GM12878 (cell line): ENCODE measurements around the gene ZBTB16. TPM values are rescaled to one million over a fixed set of nuclear protein-coding genes. Genes with fewer than 3 reads are reported as not detected.

Experiments used
- ATAC-seq: fragments of 200-7000 bp; cut with Tn5 transposase; 3 replicates; pipeline ENCODE4 v1.9.1; 2020; ENCODE audit warnings: mild to moderate bottlenecking, moderate library complexity
- BruUV-seq: library from RNA; stranded (reverse); fragments of 400-500 nt; replicated peaks from 2 replicates; lab custom pipeline; 2021; lab: Mats Ljungman, UMichigan
- CTCF ChIA-PET: fragments of 300-600 bp; sonication (Branson Sonifier 250); formaldehyde crosslinking; extraction: SDS; loops from one replicate; lab custom pipeline; 2021; ENCODE audit warnings: inconsistent platforms; lab: Yijun Ruan, JAX
- POLR2A ChIA-PET: fragments of 350-600 bp; formaldehyde crosslinking; extraction: SDS; loops from one replicate; lab custom pipeline; 2021; ENCODE audit warnings: inconsistent platforms; lab: Charles Lee
- RAD21 ChIA-PET: fragments of 300-600 bp; sonication (Branson Sonifier 250); formaldehyde crosslinking; loops from one replicate; lab custom pipeline; 2023; ENCODE audit warnings: antibody characterized with exemption; ENCODE audit not compliant: unreplicated experiment; lab: Charles Lee
- SMC1A ChIA-PET: fragments of 300-600 bp; sonication (Branson Sonifier 250); formaldehyde crosslinking; loops from one replicate; lab custom pipeline; 2023; ENCODE audit not compliant: unreplicated experiment, uncharacterized antibody; lab: Charles Lee
- DNase-seq: peaks from one replicate; pipeline ENCODE4 v3.0.0-alpha.2; 2011; ENCODE audit warnings: low read depth, low spot score
- FAIRE-seq: peaks from 3 replicates; lab custom pipeline; 2011; peaks lifted over from hg19 to GRCh38; lab: Jason Lieb, UNC
- H2AFZ ChIP-seq: 2 replicates; pipeline ENCODE4 v1.6.0; 2011; ENCODE audit warnings: low read depth, low read length, control low read depth; ENCODE audit not compliant: control insufficient read depth
- H3K27ac ChIP-seq: 2 replicates; pipeline ENCODE4 v1.5.1; 2011; ENCODE audit warnings: control low read depth; ENCODE audit not compliant: control insufficient read depth, insufficient read depth
- H3K27me3 ChIP-seq, 2 experiments: replicated peaks in 1 of 2; 2 replicates each; pipeline versions ENCODE4 v1.6.0 to v1.6.1; 2011; ENCODE audit warnings: low read length in 1 of 2; ENCODE audit not compliant: control insufficient read depth in 2 of 2, insufficient read depth in 2 of 2
- H3K36me3 ChIP-seq, 2 experiments: 2 replicates each; pipeline ENCODE4 v1.5.1; 2011; ENCODE audit warnings: low read length in 1 of 2; ENCODE audit not compliant: control insufficient read depth in 2 of 2, insufficient read depth in 2 of 2
- H3K4me1 ChIP-seq: 2 replicates; pipeline ENCODE4 v1.6.1; 2011; ENCODE audit warnings: mild to moderate bottlenecking, low read length, moderate library complexity, mixed read lengths; ENCODE audit not compliant: control insufficient read depth, insufficient read depth
- H3K4me2 ChIP-seq: 2 replicates; pipeline ENCODE4 v1.6.0; 2011; ENCODE audit warnings: control low read depth; ENCODE audit not compliant: control insufficient read depth, insufficient read depth
- H3K4me3 ChIP-seq: fragments of 200-600 bp; sonication (generic); 2 replicates; pipeline ENCODE4 v1.5.1; 2016
- H3K79me2 ChIP-seq: 2 replicates; pipeline ENCODE4 v1.6.0; 2011; ENCODE audit warnings: low read length; ENCODE audit not compliant: control insufficient read depth, insufficient read depth
- H3K9ac ChIP-seq: 2 replicates; pipeline ENCODE4 v1.8.0; 2011; ENCODE audit warnings: low read length, control low read depth, mixed read lengths; ENCODE audit not compliant: control insufficient read depth, insufficient read depth
- H3K9me3 ChIP-seq: replicated peaks from 3 replicates; pipeline ENCODE4 v1.5.1; 2011; ENCODE audit warnings: mild to moderate bottlenecking, low read length; ENCODE audit not compliant: control insufficient read depth, insufficient read depth
- H4K20me1 ChIP-seq: 2 replicates; pipeline ENCODE4 v1.6.0; 2011; ENCODE audit not compliant: control insufficient read depth, insufficient read depth
- ELK1 ChIP-seq: IDR thresholded peaks from 2 replicates; pipeline ENCODE4 v1.6.1; 2012; ENCODE audit warnings: low read depth, low read length, improper control_type of control experiment
- EP300 ChIP-seq, 2 experiments: fragments of 150-350 bp in 1 of 2; IDR thresholded peaks; 2 replicates each; pipeline ENCODE4 v1.6.1; 2011 to 2012; ENCODE audit warnings: low read depth in 2 of 2, low read length in 2 of 2, borderline replicate concordance in 1 of 2, improper control_type of control experiment in 1 of 2, inconsistent platforms in 1 of 2; ENCODE audit not compliant: control insufficient read depth in 1 of 2
- KDM1A ChIP-seq: fragments of 200-600 bp; sonication (generic); IDR thresholded peaks from 2 replicates; pipeline ENCODE4 v1.6.1; 2016; ENCODE audit warnings: borderline replicate concordance
- SIX5 ChIP-seq: IDR thresholded peaks from 2 replicates; pipeline ENCODE4 v1.6.1; 2011; ENCODE audit warnings: mild to moderate bottlenecking, low read depth, low read length, moderate library complexity; ENCODE audit not compliant: severe bottlenecking
- SRF ChIP-seq, 2 experiments: IDR thresholded peaks; 2 replicates each; pipeline ENCODE4 v1.6.1; 2011; ENCODE audit warnings: low read depth in 2 of 2, low read length in 2 of 2, mild to moderate bottlenecking in 1 of 2, moderate library complexity in 1 of 2
- ZBTB40 ChIP-seq: fragments of 450-650 bp; IDR thresholded peaks from 2 replicates; pipeline ENCODE4 v1.6.1; 2016; ENCODE audit warnings: mild to moderate bottlenecking, moderate library complexity, borderline replicate concordance
- WGBS: methylation state at CpG from one replicate; pipeline ENCODE4 v1.1.6; 2016; ENCODE audit warnings: low lambda C conversion rate; ENCODE audit not compliant: insufficient replicate concordance, insufficient coverage; ENCODE audit errors: missing lambda C conversion rate; 5-methylcytosine and 5-hydroxymethylcytosine counted together
- in situ Hi-C: fragments of 300-500 bp; cut with MboI; formaldehyde crosslinking; loops from 9 replicates; pipeline ENCODE4 v1.14.3; 2018; ENCODE audit warnings: mixed read lengths
- intact Hi-C: fragments of 100-400 bp; cut with micrococcal nuclease; formaldehyde crosslinking; loops from one replicate; pipeline ENCODE4 v1.14.2; 2022; ENCODE audit not compliant: unreplicated experiment
- polyA plus RNA-seq, 11 experiments: library from polyadenylated mRNA; depleted of rRNA in 4 of 11; unstranded in 6 of 11; stranded (reverse) in 5 of 11; fragments of >200 nt; fragmentation: Nextera tagmentation in 4 of 11; fragmentation: Illumina TruSeq in 1 of 11; extraction: Ambion mirVana in 4 of 11; extraction: Trizol in 1 of 11; gene quantifications; 1 replicate in 1 of 11; 2 replicates in 10 of 11; pipeline versions ENCODE4 v1.2.1 to v1.2.3, GENCODE V29; 2011 to 2016; ENCODE audit warnings: inconsistent platforms in 2 of 11, missing spikeins in 2 of 11, low read depth in 1 of 11
- total RNA-seq, 4 experiments: library from RNA; depleted of rRNA in 3 of 4; stranded (reverse); fragments of >200 nt in 3 of 4; fragmentation: Illumina TruSeq in 1 of 4; extraction: Trizol in 1 of 4; gene quantifications; 2 replicates each; pipeline versions ENCODE4 v1.2.1 to v1.2.3, GENCODE V29; 2013 to 2021
- TF ChIP-seq, protein P1 (sequence below): IDR thresholded peaks from 2 replicates; pipeline ENCODE4 v1.6.1; 2012; ENCODE audit warnings: mild to moderate bottlenecking, low read depth, low read length

Gene ZBTB16
- total and polyA plus RNA-seq, 10 of the 15 experiments (the other 5 are each of a cell fraction or from before 2014, with no cell fraction given), result 0.38 TPM; not detected in 9

GRCh38 chr11:114044042-114044871, 15.3 kb upstream of the ZBTB16 start:
- WGBS, result 30% methylated on average over 10 of the region's 10 CpGs
- no peaks in the 10 kb centered on the region for H3K4me1 ChIP-seq
- no peaks in the 10 kb centered on the region for H3K36me3 ChIP-seq
- no peak overlapping the region for H3K9ac ChIP-seq
- no peak overlapping the region for H2AFZ ChIP-seq
- no peaks in the 10 kb centered on the region; the same call in 1 of the 2 replicates for H4K20me1 ChIP-seq
- TF ChIP-seq SIX5, result no peak
- TF ChIP-seq EP300 (IDR thresholded peaks at IDR 0.05; ENCODE audit: borderline replicate concordance in 1 of 2, control insufficient read depth in 1 of 2, low read depth in 2 of 2, low read length in 2 of 2), result no peak
- no peak for TF ChIP-seq SRF (IDR thresholded peaks at IDR 0.05; ENCODE audit: low read depth in 2 of 2, low read length in 2 of 2)
- TF ChIP-seq ELK1, result no peak
- no peak for TF ChIP-seq ZBTB40
- TF ChIP-seq KDM1A, result no peak
- TF ChIP-seq, protein P1, sequence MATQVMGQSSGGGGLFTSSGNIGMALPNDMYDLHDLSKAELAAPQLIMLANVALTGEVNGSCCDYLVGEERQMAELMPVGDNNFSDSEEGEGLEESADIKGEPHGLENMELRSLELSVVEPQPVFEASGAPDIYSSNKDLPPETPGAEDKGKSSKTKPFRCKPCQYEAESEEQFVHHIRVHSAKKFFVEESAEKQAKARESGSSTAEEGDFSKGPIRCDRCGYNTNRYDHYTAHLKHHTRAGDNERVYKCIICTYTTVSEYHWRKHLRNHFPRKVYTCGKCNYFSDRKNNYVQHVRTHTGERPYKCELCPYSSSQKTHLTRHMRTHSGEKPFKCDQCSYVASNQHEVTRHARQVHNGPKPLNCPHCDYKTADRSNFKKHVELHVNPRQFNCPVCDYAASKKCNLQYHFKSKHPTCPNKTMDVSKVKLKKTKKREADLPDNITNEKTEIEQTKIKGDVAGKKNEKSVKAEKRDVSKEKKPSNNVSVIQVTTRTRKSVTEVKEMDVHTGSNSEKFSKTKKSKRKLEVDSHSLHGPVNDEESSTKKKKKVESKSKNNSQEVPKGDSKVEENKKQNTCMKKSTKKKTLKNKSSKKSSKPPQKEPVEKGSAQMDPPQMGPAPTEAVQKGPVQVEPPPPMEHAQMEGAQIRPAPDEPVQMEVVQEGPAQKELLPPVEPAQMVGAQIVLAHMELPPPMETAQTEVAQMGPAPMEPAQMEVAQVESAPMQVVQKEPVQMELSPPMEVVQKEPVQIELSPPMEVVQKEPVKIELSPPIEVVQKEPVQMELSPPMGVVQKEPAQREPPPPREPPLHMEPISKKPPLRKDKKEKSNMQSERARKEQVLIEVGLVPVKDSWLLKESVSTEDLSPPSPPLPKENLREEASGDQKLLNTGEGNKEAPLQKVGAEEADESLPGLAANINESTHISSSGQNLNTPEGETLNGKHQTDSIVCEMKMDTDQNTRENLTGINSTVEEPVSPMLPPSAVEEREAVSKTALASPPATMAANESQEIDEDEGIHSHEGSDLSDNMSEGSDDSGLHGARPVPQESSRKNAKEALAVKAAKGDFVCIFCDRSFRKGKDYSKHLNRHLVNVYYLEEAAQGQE, result no peak
- DNase-seq, result no peak
- ATAC-seq, result no peak
- no peaks in the 10 kb centered on the region for H3K9me3 ChIP-seq
- H3K79me2 ChIP-seq, result no peaks in the 10 kb centered on the region
- no TSS peak for BruUV-seq
- intact Hi-C loops, result no loop called here
- no peak overlapping the region for H3K4me2 ChIP-seq
- in situ Hi-C loops, result no loop called here
- CTCF ChIA-PET, result interaction anchor here (1.1 kb wide), 1 partner anchor 218 kb away, joined by 4 read pairs; no protein-coding TSS in a partner anchor
- no peak overlapping the region for H3K4me3 ChIP-seq
- peaks cover 0 to 8% of the 10 kb centered on the region in 2 experiments; a peak in 2 of 4 replicates for H3K27me3 ChIP-seq
- SMC1A ChIA-PET, result no interaction called here
- POLR2A ChIA-PET, result no interaction called here
- RAD21 ChIA-PET, result no interaction called here
- H3K27ac ChIP-seq, result no peak overlapping the region
- no peak for FAIRE-seq
